Adipocyte (in vitro differentiated cells): ENCODE data around the gene MATN4.

Experiments
- DNase-seq: peaks from one replicate; pipeline ENCODE4 v3.0.0-alpha.2; 2015; ENCODE audit warnings: low read depth
- H3K27me3 ChIP-seq: replicated peaks from 2 replicates; pipeline ENCODE4 v1.7.0; 2013; ENCODE audit warnings: mild to moderate bottlenecking, low read length, moderate library complexity; ENCODE audit not compliant: control insufficient read depth, insufficient read depth
- H3K36me3 ChIP-seq: 2 replicates; pipeline ENCODE4 v1.7.0; 2013; ENCODE audit warnings: low read length, mild to moderate bottlenecking, moderate library complexity; ENCODE audit not compliant: control insufficient read depth, insufficient read depth, severe bottlenecking
- H3K4me1 ChIP-seq: 2 replicates; pipeline ENCODE4 v1.7.0; 2013; ENCODE audit warnings: mild to moderate bottlenecking, low read length, moderate library complexity; ENCODE audit not compliant: control insufficient read depth, insufficient read depth
- H3K4me3 ChIP-seq: 2 replicates; pipeline ENCODE4 v1.7.0; 2013; ENCODE audit warnings: mild to moderate bottlenecking, low read length, moderate library complexity
- H3K9ac ChIP-seq: 2 replicates; pipeline ENCODE4 v1.7.0; 2013; ENCODE audit warnings: mild to moderate bottlenecking, low read length, moderate library complexity
- H3K9me3 ChIP-seq: 2 replicates; pipeline ENCODE4 v1.7.0; 2013; ENCODE audit warnings: mild to moderate bottlenecking, low read length, moderate library complexity; ENCODE audit not compliant: control insufficient read depth

MATN4 gene

DNA sequence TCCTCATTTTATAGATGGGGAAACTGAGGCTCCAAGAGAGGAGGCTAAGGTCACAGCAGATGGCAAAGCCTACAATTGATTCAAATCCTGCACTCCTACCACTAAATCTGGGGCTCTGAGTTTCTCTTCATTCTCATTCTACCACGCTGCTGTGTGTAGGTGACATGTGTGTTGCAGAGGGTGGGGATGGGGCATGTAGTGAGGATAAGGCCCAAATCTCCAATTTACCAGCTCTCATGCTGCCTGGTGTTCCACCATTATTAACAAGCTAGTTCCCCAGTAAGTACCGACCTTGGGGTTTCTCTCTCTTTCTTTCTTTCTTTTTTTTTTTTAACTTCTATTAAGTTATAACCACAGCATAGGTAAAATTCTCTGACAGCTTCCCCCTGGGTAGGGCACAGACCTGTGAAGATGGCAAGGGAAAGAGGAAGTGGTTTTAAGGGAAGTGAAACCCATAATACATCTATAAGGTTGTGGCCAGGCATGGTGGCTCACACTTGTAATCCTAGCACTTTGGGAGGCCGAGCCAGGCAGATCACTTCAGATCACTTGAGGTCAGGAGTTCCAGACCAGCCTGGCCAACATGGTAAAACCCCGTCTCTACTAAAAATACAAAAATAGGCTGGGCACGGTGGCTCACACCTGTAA, 13.0 kb upstream of the MATN4 start:
- Histone ChIP-seq H3K4me1 (no peaks in the 10 kb centered on the region), H3K27me3 (peaks cover 16% of the 10 kb centered on the region), H3K4me3 (no peak overlapping the region), H3K9me3 (no peaks in the 10 kb centered on the region), H3K9ac (no peak overlapping the region), H3K36me3 (peaks cover 17% of the 10 kb centered on the region)
- no peak for DNase-seq

DNA sequence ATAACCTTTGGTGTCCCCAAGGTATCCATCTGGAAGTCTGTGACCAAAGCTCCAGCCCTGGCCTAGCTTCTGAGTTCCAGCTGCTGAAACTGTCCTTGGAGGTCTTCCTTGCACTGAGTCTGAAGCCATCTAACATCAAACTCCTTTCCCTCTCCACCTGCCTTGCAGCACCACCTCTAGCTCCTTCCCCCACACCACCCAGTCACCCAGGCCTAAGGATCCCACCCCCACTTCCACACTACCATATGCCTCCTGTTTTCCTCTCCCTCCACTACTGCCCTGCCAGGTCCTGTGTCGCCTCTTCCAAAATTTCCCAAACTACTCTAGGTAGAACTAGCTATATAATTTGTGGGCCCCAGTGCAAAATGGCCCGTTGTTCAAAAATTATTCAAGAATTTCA, 10.8 kb upstream of the MATN4 start:
- no peaks in the 10 kb centered on the region for H3K4me1 ChIP-seq
- no peak for DNase-seq
- no peak overlapping the region for H3K9ac ChIP-seq

GRCh38 chr20:45318386-45318939, 10.4 kb upstream of the MATN4 start:
- no peaks in the 10 kb centered on the region for H3K36me3 ChIP-seq

More for the DNA sequence above, 10.8 kb upstream of the MATN4 start:
- Histone ChIP-seq H3K36me3 (no peaks in the 10 kb centered on the region), H3K4me3 (no peak overlapping the region), H3K9me3 (no peaks in the 10 kb centered on the region), H3K27me3 (peaks cover 22% of the 10 kb centered on the region)

DNA sequence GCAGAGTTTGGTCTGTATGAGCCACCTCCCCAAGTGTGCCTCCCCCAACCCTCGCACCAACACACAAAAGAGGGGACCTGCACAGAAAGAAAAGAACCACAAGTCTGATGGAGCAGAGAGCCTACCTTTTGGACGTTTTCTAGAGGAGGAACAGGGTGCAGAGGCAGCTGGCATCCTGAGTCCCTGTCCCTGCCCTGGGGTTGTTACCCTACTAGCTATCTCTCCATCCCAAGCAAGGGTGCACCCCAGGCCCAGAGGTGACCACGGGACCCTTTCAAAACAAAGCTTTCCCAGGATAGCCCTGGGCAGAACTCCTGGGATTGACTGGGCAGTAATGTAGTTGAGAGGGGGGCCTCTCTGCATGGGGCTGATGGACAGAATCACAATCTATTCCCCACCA, 9.7 kb upstream of the MATN4 start:
- Histone ChIP-seq H3K9me3 (no peaks in the 10 kb centered on the region), H3K4me1 (no peaks in the 10 kb centered on the region), H3K4me3 (no peak overlapping the region), H3K36me3 (no peaks in the 10 kb centered on the region), H3K9ac (no peak overlapping the region), H3K27me3 (peaks cover 32% of the 10 kb centered on the region)
- DNase-seq = no peak

More at GRCh38 chr20:45318386-45318939, 10.4 kb upstream of the MATN4 start:
- no peak overlapping the region for H3K9ac ChIP-seq
- H3K4me3 ChIP-seq = no peak overlapping the region
- no peaks in the 10 kb centered on the region for H3K4me1 ChIP-seq
- no peaks in the 10 kb centered on the region for H3K9me3 ChIP-seq
- peaks cover 27% of the 10 kb centered on the region for H3K27me3 ChIP-seq
- no peak for DNase-seq

DNA sequence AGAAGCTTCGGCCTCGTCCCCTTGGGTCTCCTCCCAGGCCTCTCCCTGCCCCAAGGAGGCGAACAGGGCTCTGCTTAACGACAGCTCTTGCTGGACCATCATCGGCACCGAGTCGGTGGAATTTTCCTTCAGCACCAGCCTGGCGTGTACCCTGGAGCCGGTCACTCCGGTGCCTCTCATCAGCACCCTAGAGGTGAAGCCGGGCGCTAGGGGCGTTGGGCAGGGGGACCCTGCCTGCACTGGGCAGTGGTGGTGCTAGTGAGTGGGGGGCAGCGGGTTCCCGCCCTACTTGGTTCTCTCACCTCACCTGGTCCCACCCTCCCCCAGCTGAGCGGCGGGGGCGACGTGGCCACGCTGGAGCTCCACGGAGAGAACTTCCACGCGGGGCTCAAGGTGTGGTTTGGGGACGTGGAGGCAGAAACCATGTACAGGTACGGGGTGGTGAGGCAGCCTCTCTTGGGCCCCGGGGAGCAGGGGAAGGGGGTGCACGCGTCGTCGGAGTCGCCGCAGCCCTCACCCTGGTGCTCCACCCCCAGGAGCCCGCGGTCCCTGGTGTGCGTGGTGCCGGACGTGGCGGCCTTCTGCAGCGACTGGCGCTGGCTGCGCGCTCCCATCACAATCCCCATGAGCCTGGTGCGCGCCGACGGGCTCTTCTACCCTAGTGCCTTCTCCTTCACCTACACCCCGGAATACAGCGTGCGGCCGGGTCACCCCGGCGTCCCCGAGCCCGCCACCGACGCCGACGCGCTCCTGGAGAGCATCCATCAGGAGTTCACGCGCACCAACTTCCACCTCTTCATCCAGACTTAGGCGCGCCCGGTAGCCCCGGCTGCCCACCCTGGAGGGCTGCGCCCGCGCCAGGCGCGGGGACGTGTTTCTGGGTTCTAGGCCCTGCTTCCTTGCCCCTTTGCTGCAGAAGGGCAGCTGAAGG, 8.3 kb upstream of the MATN4 start:
- H3K27me3 ChIP-seq = peaks cover 38% of the 10 kb centered on the region
- H3K4me1 ChIP-seq = no peaks in the 10 kb centered on the region
- no peak for DNase-seq
- no peaks in the 10 kb centered on the region for H3K36me3 ChIP-seq
- no peaks in the 10 kb centered on the region for H3K9me3 ChIP-seq
- H3K4me3 ChIP-seq = no peak overlapping the region
- H3K9ac ChIP-seq = no peak overlapping the region

GRCh38 chr20:45315672-45316071, 7.6 kb upstream of the MATN4 start:
- no peak for DNase-seq
- H3K27me3 ChIP-seq = peaks cover 45% of the 10 kb centered on the region
- H3K9ac ChIP-seq = no peak overlapping the region
- H3K4me3 ChIP-seq = no peak overlapping the region
- H3K4me1 ChIP-seq = no peaks in the 10 kb centered on the region
- no peaks in the 10 kb centered on the region for H3K9me3 ChIP-seq
- no peaks in the 10 kb centered on the region for H3K36me3 ChIP-seq

DNA sequence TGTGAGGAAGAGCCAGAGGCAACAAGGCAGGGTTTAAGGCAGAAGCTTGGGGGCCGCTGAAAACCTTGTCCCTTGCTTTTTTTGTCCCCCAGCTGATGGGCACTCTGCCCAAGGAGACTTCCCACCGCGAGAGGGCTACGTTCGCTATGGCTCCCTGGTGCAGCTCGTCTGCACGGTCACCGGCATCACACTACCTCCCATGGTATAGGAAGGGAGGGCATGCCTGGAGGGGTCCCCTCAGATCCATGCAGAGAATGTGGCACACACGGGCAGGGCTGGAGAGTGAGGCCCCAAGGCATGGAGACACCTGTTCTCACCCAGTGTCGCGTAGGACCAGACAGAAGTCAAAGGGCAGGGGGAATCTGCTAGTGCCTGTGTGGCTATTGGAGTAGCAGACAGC, 5.8 kb upstream of the MATN4 start:
- no peak overlapping the region for H3K9ac ChIP-seq
- peaks cover 47% of the 10 kb centered on the region for H3K27me3 ChIP-seq
- no peak overlapping the region for H3K4me3 ChIP-seq
- H3K4me1 ChIP-seq = no peaks in the 10 kb centered on the region
- no peak for DNase-seq
- no peaks in the 10 kb centered on the region for H3K9me3 ChIP-seq
- no peaks in the 10 kb centered on the region for H3K36me3 ChIP-seq

DNA sequence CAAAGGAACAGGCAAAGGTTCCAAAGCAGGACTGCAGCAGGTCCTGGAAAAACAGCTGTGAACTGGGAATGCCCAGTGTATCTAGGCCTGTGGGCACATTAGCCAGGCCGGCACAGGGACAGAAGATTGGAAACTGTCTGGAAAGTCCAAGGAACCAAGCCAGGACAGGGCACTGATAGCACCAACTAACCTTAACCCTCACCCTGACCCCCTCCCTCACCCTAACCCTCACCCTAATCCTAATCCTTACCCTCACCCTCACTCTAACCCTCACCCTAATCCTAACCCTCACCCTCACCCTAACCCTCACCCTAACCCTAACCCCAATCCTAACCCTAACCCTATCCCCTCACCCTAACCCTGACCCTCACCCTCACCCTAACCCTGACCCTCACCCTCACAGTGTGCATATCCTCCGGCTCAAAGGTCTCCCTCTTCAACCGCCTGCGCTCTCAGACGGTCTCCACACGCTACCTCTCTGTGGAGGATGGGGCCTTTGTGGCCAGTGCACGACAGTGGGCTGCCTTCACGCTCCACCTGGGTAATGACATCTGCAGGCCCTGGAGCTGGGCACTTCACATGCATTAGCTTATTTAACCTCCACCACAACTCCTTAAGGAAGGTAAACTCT, 5.1 kb upstream of the MATN4 start:
- no peak for DNase-seq
- Histone ChIP-seq H3K4me3 (no peak overlapping the region), H3K36me3 (no peaks in the 10 kb centered on the region)

DNA sequence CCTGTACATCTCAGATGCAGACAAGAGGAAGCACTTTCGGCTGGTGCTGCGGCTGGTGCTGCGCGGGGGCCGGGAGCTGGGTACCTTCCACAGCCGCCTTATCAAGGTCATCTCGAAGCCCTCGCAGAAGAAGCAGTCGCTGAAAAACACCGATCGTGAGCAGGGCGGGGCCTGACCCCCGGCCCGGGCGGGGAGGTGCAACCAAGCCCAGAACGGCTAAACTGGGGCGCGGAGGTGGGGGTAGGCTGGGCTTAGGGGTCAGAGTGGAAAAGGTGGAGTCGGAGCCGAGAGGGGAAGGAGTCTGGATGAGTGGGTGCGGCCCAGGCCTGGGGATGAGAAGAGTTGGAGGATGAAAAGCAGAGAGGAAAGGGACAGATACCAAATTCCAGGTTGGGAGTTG, 4.1 kb upstream of the MATN4 start:
- Histone ChIP-seq H3K4me3 (no peak overlapping the region), H3K9me3 (no peaks in the 10 kb centered on the region), H3K27me3 (peaks cover 54% of the 10 kb centered on the region), H3K9ac (no peak overlapping the region), H3K4me1 (no peaks in the 10 kb centered on the region), H3K36me3 (no peaks in the 10 kb centered on the region)
- no peak for DNase-seq

More for the DNA sequence above, 5.1 kb upstream of the MATN4 start:
- H3K27me3 ChIP-seq = peaks cover 50% of the 10 kb centered on the region
- no peak overlapping the region for H3K9ac ChIP-seq
- H3K9me3 ChIP-seq = no peaks in the 10 kb centered on the region
- H3K4me1 ChIP-seq = no peaks in the 10 kb centered on the region

GRCh38 chr20:45311589-45312211, 3.6 kb upstream of the MATN4 start:
- Histone ChIP-seq H3K9me3 (no peaks in the 10 kb centered on the region), H3K36me3 (no peaks in the 10 kb centered on the region), H3K27me3 (peaks cover 52% of the 10 kb centered on the region), H3K4me1 (no peaks in the 10 kb centered on the region), H3K4me3 (no peak overlapping the region), H3K9ac (no peak overlapping the region)
- peak; percentile 76 for DNase-seq

GRCh38 chr20:45309075-45309474, 976 bp upstream of the MATN4 start:
- Histone ChIP-seq H3K27me3 (peaks cover 59% of the 10 kb centered on the region), H3K9me3 (no peaks in the 10 kb centered on the region), H3K4me3 (no peak overlapping the region), H3K36me3 (no peaks in the 10 kb centered on the region), H3K4me1 (no peaks in the 10 kb centered on the region), H3K9ac (no peak overlapping the region)
- no peak for DNase-seq
